ENCODE measurements around the gene GALNT2.

DNA sequence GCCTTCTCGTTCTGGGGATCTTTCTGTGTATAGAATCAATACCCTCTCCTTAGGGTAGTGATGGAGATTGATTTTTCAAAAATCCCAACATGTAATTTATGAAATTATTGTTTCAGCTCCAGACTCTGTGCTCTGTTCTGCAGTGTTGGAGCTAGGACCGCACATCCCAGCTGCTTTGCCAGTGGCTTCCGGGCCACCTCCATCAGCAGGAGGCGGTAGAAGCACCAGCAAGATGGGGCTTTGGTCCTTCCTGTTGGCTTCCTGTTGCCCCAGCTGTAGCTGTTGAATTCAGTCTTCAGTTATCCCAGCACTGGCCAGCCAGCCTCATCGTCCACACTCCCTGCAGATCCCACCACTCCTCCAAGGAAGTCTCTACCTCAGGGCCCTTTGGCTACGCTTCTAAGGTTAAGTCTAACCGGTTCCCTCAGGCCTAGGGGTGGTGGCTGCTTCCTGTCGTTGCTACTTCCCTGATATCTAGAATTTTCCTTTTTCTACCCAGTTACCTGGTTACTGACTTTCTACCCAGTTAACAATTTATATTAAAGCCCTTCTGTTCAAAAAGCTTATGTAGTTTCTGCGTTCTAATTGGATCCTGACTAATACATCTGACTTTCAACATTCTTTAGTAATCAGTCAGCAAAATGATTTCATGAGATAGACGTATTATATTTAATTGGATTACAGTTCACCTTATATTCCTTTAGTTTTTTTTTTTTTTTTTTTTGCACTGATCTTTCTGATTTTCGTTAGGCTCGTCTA lies 24.6 kb downstream of the GALNT2 start:
- TF ChIP-seq, protein P1, sequence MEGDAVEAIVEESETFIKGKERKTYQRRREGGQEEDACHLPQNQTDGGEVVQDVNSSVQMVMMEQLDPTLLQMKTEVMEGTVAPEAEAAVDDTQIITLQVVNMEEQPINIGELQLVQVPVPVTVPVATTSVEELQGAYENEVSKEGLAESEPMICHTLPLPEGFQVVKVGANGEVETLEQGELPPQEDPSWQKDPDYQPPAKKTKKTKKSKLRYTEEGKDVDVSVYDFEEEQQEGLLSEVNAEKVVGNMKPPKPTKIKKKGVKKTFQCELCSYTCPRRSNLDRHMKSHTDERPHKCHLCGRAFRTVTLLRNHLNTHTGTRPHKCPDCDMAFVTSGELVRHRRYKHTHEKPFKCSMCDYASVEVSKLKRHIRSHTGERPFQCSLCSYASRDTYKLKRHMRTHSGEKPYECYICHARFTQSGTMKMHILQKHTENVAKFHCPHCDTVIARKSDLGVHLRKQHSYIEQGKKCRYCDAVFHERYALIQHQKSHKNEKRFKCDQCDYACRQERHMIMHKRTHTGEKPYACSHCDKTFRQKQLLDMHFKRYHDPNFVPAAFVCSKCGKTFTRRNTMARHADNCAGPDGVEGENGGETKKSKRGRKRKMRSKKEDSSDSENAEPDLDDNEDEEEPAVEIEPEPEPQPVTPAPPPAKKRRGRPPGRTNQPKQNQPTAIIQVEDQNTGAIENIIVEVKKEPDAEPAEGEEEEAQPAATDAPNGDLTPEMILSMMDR (IDR thresholded peaks at IDR 0.05), result no peak; the same call in 1 of the 2 replicates
- no peak for TF ChIP-seq POLR2AphosphoS5 (IDR thresholded peaks at IDR 0.05; ENCODE audit: low read depth, low read length)
- no peak for TF ChIP-seq SIN3A (IDR thresholded peaks at IDR 0.05; ENCODE audit: borderline replicate concordance, insufficient read depth, low read depth, low read length)
- TF ChIP-seq, protein P2, sequence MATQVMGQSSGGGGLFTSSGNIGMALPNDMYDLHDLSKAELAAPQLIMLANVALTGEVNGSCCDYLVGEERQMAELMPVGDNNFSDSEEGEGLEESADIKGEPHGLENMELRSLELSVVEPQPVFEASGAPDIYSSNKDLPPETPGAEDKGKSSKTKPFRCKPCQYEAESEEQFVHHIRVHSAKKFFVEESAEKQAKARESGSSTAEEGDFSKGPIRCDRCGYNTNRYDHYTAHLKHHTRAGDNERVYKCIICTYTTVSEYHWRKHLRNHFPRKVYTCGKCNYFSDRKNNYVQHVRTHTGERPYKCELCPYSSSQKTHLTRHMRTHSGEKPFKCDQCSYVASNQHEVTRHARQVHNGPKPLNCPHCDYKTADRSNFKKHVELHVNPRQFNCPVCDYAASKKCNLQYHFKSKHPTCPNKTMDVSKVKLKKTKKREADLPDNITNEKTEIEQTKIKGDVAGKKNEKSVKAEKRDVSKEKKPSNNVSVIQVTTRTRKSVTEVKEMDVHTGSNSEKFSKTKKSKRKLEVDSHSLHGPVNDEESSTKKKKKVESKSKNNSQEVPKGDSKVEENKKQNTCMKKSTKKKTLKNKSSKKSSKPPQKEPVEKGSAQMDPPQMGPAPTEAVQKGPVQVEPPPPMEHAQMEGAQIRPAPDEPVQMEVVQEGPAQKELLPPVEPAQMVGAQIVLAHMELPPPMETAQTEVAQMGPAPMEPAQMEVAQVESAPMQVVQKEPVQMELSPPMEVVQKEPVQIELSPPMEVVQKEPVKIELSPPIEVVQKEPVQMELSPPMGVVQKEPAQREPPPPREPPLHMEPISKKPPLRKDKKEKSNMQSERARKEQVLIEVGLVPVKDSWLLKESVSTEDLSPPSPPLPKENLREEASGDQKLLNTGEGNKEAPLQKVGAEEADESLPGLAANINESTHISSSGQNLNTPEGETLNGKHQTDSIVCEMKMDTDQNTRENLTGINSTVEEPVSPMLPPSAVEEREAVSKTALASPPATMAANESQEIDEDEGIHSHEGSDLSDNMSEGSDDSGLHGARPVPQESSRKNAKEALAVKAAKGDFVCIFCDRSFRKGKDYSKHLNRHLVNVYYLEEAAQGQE (IDR thresholded peaks at IDR 0.05; ENCODE audit: insufficient read depth in 1 of 2, low read depth in 2 of 2, low read length in 1 of 2), result no peak
- TF ChIP-seq TCF7L2 (IDR thresholded peaks at IDR 0.05; ENCODE audit: low read depth, low read length), result no peak
